Endothelial cell of umbilical vein (primary cell): ENCODE data around the gene HOXC9. TPM values are rescaled to one million over a fixed set of nuclear protein-coding genes. Genes with fewer than 3 reads are reported as not detected.

Source experiments
- BruUV-seq: library from RNA; stranded (reverse); fragments of 400-500 nt; replicated peaks from 2 replicates; lab custom pipeline; 2021; lab: Mats Ljungman, UMichigan
- CTCF ChIA-PET: fragments of 300-600, 350-600 bp; sonication (Branson Sonifier 250); formaldehyde crosslinking; loops from one replicate; lab custom pipeline; 2021; ENCODE audit warnings: antibody characterized with exemption, inconsistent platforms; lab: Charles Lee
- POLR2A ChIA-PET: fragments of 300-600, 350-600 bp; sonication (Branson Sonifier 250); formaldehyde crosslinking; loops from one replicate; lab custom pipeline; 2021; ENCODE audit warnings: antibody characterized with exemption, inconsistent platforms; lab: Charles Lee
- DNase-seq: peaks from one replicate; pipeline ENCODE4 v3.0.0-alpha.2; 2011; ENCODE audit warnings: low read depth, low spot score
- FAIRE-seq: peaks from 2 replicates; lab custom pipeline; 2011; peaks lifted over from hg19 to GRCh38; lab: Jason Lieb, UNC
- H2AFZ ChIP-seq: 2 replicates; pipeline ENCODE4 v1.6.0; 2012; ENCODE audit warnings: low read depth, low read length, control low read depth, inconsistent platforms
- H3K27ac ChIP-seq: 2 replicates; pipeline ENCODE4 v1.5.1; 2011; ENCODE audit warnings: low read depth, mild to moderate bottlenecking, control low read depth, low read length, moderate library complexity; ENCODE audit not compliant: insufficient read depth
- H3K27me3 ChIP-seq, 2 experiments: 2 replicates each; pipeline versions ENCODE4 v1.6.0 to v1.6.1; 2011; ENCODE audit warnings: low read length in 2 of 2, mixed read lengths in 1 of 2; ENCODE audit not compliant: control insufficient read depth in 2 of 2, insufficient read depth in 2 of 2
- H3K36me3 ChIP-seq, 2 experiments: 2 replicates in 1 of 2; 3 replicates in 1 of 2; pipeline ENCODE4 v1.5.1; 2011; ENCODE audit warnings: low read length in 2 of 2, mild to moderate bottlenecking in 1 of 2, moderate library complexity in 1 of 2; ENCODE audit not compliant: control insufficient read depth in 2 of 2, insufficient read depth in 2 of 2; ENCODE audit errors: extremely low read depth in 1 of 2
- H3K4me1 ChIP-seq: 3 replicates; pipeline ENCODE4 v1.5.1; 2011; ENCODE audit warnings: mild to moderate bottlenecking, low read length; ENCODE audit not compliant: control insufficient read depth, insufficient read depth; ENCODE audit errors: extremely low read depth
- H3K4me2 ChIP-seq: 2 replicates; pipeline ENCODE4 v1.6.1; 2011; ENCODE audit warnings: low read length, control low read depth, mixed read lengths; ENCODE audit not compliant: insufficient read depth
- H3K4me3 ChIP-seq, 3 experiments: fragments of 200-600 bp in 1 of 3; sonication (generic), shearing (Covaris generic) in 1 of 3; replicated peaks in 1 of 3; 2 replicates each; pipeline ENCODE4 v1.5.1; 2011 to 2016; ENCODE audit warnings: control low read depth in 3 of 3, low read length in 3 of 3, mild to moderate bottlenecking in 2 of 3, inconsistent platforms in 1 of 3, low read depth in 1 of 3, moderate library complexity in 1 of 3; ENCODE audit not compliant: insufficient read depth in 1 of 3
- H3K79me2 ChIP-seq: 2 replicates; pipeline ENCODE4 v1.6.0; 2012; ENCODE audit warnings: low read length, inconsistent platforms; ENCODE audit not compliant: control insufficient read depth, insufficient read depth
- H3K9ac ChIP-seq: replicated peaks from 2 replicates; pipeline ENCODE3; 2011; ENCODE audit warnings: low read length, control low read depth; ENCODE audit not compliant: insufficient read depth; ENCODE audit errors: extremely low read depth
- H3K9me1 ChIP-seq: replicated peaks from 3 replicates; pipeline ENCODE4 v1.6.0; 2011; ENCODE audit warnings: mild to moderate bottlenecking, low read length; ENCODE audit not compliant: control insufficient read depth, insufficient read depth; ENCODE audit errors: extremely low read depth
- H3K9me3 ChIP-seq: replicated peaks from 2 replicates; pipeline ENCODE4 v1.5.1; 2012; ENCODE audit warnings: low read length, inconsistent platforms; ENCODE audit not compliant: control insufficient read depth, insufficient read depth
- H4K20me1 ChIP-seq: replicated peaks from 2 replicates; pipeline ENCODE3; 2011; ENCODE audit warnings: mild to moderate bottlenecking, low read length; ENCODE audit not compliant: control insufficient read depth, insufficient read depth; ENCODE audit errors: extremely low read depth
- CTCF ChIP-seq, 2 donors: IDR thresholded peaks; 1 replicate in 1 of 2; 2 replicates in 1 of 2; pipeline ENCODE4 v1.5.1; 2011; ENCODE audit warnings: low read length in 2 of 2, mild to moderate bottlenecking in 2 of 2, moderate library complexity in 2 of 2, control low read depth in 1 of 2, inconsistent platforms in 1 of 2, low read depth in 1 of 2; ENCODE audit not compliant: insufficient read depth in 1 of 2; ENCODE audit errors: extremely low read depth in 1 of 2
- EZH2 ChIP-seq: IDR thresholded peaks from 2 replicates; pipeline ENCODE4 v1.6.1; 2012; ENCODE audit warnings: borderline replicate concordance, low read depth, mild to moderate bottlenecking, moderate library complexity, low read length, inconsistent platforms; ENCODE audit not compliant: severe bottlenecking
- FOS ChIP-seq: IDR thresholded peaks from 2 replicates; pipeline ENCODE4 v1.6.1; 2011; ENCODE audit warnings: mild to moderate bottlenecking, low read length, moderate library complexity, borderline replicate concordance; ENCODE audit not compliant: insufficient read depth
- GATA2 ChIP-seq: IDR thresholded peaks from 2 replicates; pipeline ENCODE4 v1.7.0; 2011; ENCODE audit warnings: low read depth, mild to moderate bottlenecking, moderate library complexity, mixed read lengths, low read length; ENCODE audit not compliant: insufficient read length, insufficient read depth
- JUN ChIP-seq: IDR thresholded peaks from 2 replicates; pipeline ENCODE4 v1.6.1; 2011; ENCODE audit warnings: borderline replicate concordance, low read depth; ENCODE audit not compliant: insufficient read length, insufficient read depth
- MYC ChIP-seq: IDR thresholded peaks from one replicate; pipeline ENCODE4 v1.6.1; 2011; ENCODE audit warnings: mild to moderate bottlenecking, low read depth, low read length
- POLR2A ChIP-seq: IDR thresholded peaks from 2 replicates; pipeline ENCODE4 v1.6.1; 2012; ENCODE audit warnings: low read depth, mild to moderate bottlenecking, control low read depth, low read length
- dilution Hi-C: fragments of 300-500 bp; cut with MboI; formaldehyde crosslinking; loops from one replicate; pipeline ENCODE4 v1.15.0; 2019; ENCODE audit warnings: low sequenced_read_pairs; ENCODE audit not compliant: extremely low pct_ligation_motif_present
- intact Hi-C: fragments of 100-400 bp; cut with micrococcal nuclease; formaldehyde crosslinking; loops from one replicate; pipeline ENCODE4 v1.10.0; 2022
- polyA plus RNA-seq, 4 experiments: library from polyadenylated mRNA; depleted of rRNA in 3 of 4; stranded (reverse) in 3 of 4; unstranded in 1 of 4; fragments of >200 nt; gene quantifications; 2 replicates each; pipeline versions ENCODE4 v1.2.1 to v1.2.3, GENCODE V29; 2011 to 2012; ENCODE audit warnings: missing spikeins in 1 of 4
- total RNA-seq: library from RNA; stranded (reverse); gene quantifications from 2 replicates; pipeline ENCODE4 v1.2.3, GENCODE V29; 2021

HOXC9 gene
- total and polyA plus RNA-seq, 2 donors (not counting 3 experiments of a cell fraction or from before 2014, with no cell fraction given) = 0.40 to 0.58 TPM

GRCh38 chr12:54021432-54022013 is 21.6 kb downstream of the HOXC9 start:
- peaks cover 82 to 92% of the 10 kb centered on the region in 2 experiments for H3K27me3 ChIP-seq
- DNase-seq (no peak), FAIRE-seq (no peak)
- H3K9me3 ChIP-seq = no peaks in the 10 kb centered on the region
- no peak overlapping the region for H2AFZ ChIP-seq
- H3K36me3 ChIP-seq = no peaks in the 10 kb centered on the region
- intact Hi-C loops = no loop called here
- dilution Hi-C loops = no loop called here
- H3K4me3 ChIP-seq = no peak overlapping the region
- H3K4me1 ChIP-seq = peaks cover 3% of the 10 kb centered on the region
- TF ChIP-seq JUN = no peak
- TF ChIP-seq CTCF (IDR thresholded peaks at IDR 0.05; ENCODE audit: extremely low read depth in 1 of 2, insufficient read depth in 1 of 2, low read depth in 1 of 2, low read length in 2 of 2) = no peak
- TF ChIP-seq FOS = no peak
- TF ChIP-seq MYC = no peak
- no peak for TF ChIP-seq POLR2A
- TF ChIP-seq EZH2 = peak; percentile 54
- TF ChIP-seq GATA2 = no peak
- BruUV-seq = no TSS peak
- no peak overlapping the region for H3K9ac ChIP-seq
- no peaks in the 10 kb centered on the region for H4K20me1 ChIP-seq
- ChIA-PET CTCF (interaction anchor here (1.2 to 2.6 kb wide), 5 partner anchors 8 to 186 kb away, joined by 3 to 9 read pairs (median 5); partner anchors contain the start of gene HOXC5), POLR2A (no interaction called here)
- no peaks in the 10 kb centered on the region for H3K79me2 ChIP-seq
- no peaks in the 10 kb centered on the region for H3K9me1 ChIP-seq
- H3K27ac ChIP-seq = no peak overlapping the region
- H3K4me2 ChIP-seq = no peak overlapping the region
